HepG2 (cell line): ENCODE data around the gene HOXA10.

Source experiments
- SATB2 ChIP-seq: sonication (generic); formaldehyde crosslinking; IDR thresholded peaks from 2 replicates; pipeline ENCODE4 v1.5.0; 2020; ENCODE audit warnings: missing genetic modification reagents
- YY1 ChIP-seq: IDR thresholded peaks from 2 replicates; pipeline ENCODE4 v1.6.1; 2011; ENCODE audit warnings: low read length, low read depth, moderate library complexity, mild to moderate bottlenecking; ENCODE audit not compliant: insufficient read depth, insufficient replicate concordance
- ZNF101 ChIP-seq: sonication (generic); formaldehyde crosslinking; IDR thresholded peaks from 2 replicates; pipeline ENCODE4 v1.4.0; 2020; ENCODE audit warnings: mild to moderate bottlenecking, low read depth, missing genetic modification reagents, borderline replicate concordance
- ZNF317 ChIP-seq: sonication (generic); formaldehyde crosslinking; IDR thresholded peaks from 2 replicates; pipeline ENCODE4 v1.5.0; 2020; ENCODE audit warnings: mild to moderate bottlenecking, missing genetic modification reagents
- TF ChIP-seq, protein P1 (sequence below): sonication (generic); formaldehyde crosslinking; IDR thresholded peaks from 2 replicates; pipeline ENCODE4 v1.8.0; 2022; ENCODE audit warnings: mild to moderate bottlenecking, missing genetic modification reagents, borderline replicate concordance
- TF ChIP-seq, protein P2 (sequence below): sonication (generic); formaldehyde crosslinking; IDR thresholded peaks from 2 replicates; pipeline ENCODE4 v1.5.0; 2020; ENCODE audit warnings: mild to moderate bottlenecking, missing genetic modification reagents, moderate library complexity

DNA sequence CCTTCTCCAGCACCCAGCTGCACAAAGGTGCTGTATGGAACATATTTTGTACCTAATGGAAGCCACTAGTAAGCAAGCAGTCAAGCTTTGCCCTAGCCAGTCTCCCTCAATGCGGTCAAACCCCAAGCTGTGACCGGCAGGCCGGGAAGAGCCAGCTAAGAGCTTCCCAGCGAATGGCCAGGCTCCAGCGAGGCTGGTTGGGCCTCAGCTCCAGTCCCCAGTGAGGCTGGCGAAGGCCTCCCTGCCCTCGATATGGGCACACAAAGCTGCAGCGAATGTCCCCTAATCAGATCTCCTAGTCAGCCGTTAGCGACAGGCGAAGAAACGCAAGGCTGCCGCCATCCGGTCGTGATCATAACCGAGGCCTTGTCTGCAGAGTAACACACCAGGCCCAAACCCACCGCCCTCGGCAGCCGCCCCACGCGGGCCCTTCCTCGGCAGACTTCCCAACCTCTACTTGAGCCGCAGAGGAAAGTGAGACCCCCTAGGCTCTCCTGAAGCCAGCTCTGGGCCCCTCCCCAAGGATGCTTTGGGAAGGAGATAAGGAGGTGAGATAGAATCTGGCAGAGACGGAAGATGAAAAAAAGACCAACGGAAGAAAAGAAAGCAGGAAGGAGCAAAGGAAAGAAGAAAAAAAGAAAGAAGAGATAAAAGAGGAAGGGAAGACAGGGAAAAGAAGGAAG, 5.7 kb downstream of the HOXA10 start:
- TF ChIP-seq ZNF101 (CRISPR knock-in tag) (no peak), ZNF317 (CRISPR knock-in tag) (no peak), SATB2 (CRISPR knock-in tag) (no peak), YY1 (no peak)
- TF ChIP-seq, protein P1, sequence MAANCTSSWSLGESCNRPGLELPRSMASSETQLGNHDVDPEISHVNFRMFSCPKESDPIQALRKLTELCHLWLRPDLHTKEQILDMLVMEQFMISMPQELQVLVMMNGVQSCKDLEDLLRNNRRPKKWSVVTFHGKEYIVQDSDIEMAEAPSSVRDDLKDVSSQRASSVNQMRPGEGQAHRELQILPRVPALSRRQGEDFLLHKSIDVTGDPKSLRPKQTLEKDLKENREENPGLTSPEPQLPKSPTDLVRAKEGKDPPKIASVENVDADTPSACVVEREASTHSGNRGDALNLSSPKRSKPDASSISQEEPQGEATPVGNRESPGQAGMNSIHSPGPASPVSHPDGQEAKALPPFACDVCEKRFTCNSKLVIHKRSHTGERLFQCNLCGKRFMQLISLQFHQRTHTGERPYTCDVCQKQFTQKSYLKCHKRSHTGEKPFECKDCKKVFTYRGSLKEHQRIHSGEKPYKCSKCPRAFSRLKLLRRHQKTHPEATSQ (CRISPR knock-in tag), result no peak
- TF ChIP-seq, protein P2, sequence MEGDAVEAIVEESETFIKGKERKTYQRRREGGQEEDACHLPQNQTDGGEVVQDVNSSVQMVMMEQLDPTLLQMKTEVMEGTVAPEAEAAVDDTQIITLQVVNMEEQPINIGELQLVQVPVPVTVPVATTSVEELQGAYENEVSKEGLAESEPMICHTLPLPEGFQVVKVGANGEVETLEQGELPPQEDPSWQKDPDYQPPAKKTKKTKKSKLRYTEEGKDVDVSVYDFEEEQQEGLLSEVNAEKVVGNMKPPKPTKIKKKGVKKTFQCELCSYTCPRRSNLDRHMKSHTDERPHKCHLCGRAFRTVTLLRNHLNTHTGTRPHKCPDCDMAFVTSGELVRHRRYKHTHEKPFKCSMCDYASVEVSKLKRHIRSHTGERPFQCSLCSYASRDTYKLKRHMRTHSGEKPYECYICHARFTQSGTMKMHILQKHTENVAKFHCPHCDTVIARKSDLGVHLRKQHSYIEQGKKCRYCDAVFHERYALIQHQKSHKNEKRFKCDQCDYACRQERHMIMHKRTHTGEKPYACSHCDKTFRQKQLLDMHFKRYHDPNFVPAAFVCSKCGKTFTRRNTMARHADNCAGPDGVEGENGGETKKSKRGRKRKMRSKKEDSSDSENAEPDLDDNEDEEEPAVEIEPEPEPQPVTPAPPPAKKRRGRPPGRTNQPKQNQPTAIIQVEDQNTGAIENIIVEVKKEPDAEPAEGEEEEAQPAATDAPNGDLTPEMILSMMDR (CRISPR knock-in tag), result no peak
